GM12878 (cell line): ENCODE results near the gene ABI2. TPM values are rescaled to one million over a fixed set of nuclear protein-coding genes. Genes with fewer than 3 reads are reported as not detected.

ENCODE experiments used
- ATAC-seq: fragments of 200-7000 bp; cut with Tn5 transposase; 3 replicates; pipeline ENCODE4 v1.9.1; 2020; ENCODE audit warnings: mild to moderate bottlenecking, moderate library complexity
- BruUV-seq: library from RNA; stranded (reverse); fragments of 400-500 nt; replicated peaks from 2 replicates; lab custom pipeline; 2021; lab: Mats Ljungman, UMichigan
- CTCF ChIA-PET: fragments of 300-600 bp; sonication (Branson Sonifier 250); formaldehyde crosslinking; extraction: SDS; loops from one replicate; lab custom pipeline; 2021; ENCODE audit warnings: inconsistent platforms; lab: Yijun Ruan, JAX
- POLR2A ChIA-PET: fragments of 350-600 bp; formaldehyde crosslinking; extraction: SDS; loops from one replicate; lab custom pipeline; 2021; ENCODE audit warnings: inconsistent platforms; lab: Charles Lee
- RAD21 ChIA-PET: fragments of 300-600 bp; sonication (Branson Sonifier 250); formaldehyde crosslinking; loops from one replicate; lab custom pipeline; 2023; ENCODE audit warnings: antibody characterized with exemption; ENCODE audit not compliant: unreplicated experiment; lab: Charles Lee
- SMC1A ChIA-PET: fragments of 300-600 bp; sonication (Branson Sonifier 250); formaldehyde crosslinking; loops from one replicate; lab custom pipeline; 2023; ENCODE audit not compliant: unreplicated experiment, uncharacterized antibody; lab: Charles Lee
- DNase-seq: peaks from one replicate; pipeline ENCODE4 v3.0.0-alpha.2; 2011; ENCODE audit warnings: low read depth, low spot score
- FAIRE-seq: peaks from 3 replicates; lab custom pipeline; 2011; peaks lifted over from hg19 to GRCh38; lab: Jason Lieb, UNC
- H2AFZ ChIP-seq: 2 replicates; pipeline ENCODE4 v1.6.0; 2011; ENCODE audit warnings: low read depth, low read length, control low read depth; ENCODE audit not compliant: control insufficient read depth
- H3K27ac ChIP-seq: 2 replicates; pipeline ENCODE4 v1.5.1; 2011; ENCODE audit warnings: control low read depth; ENCODE audit not compliant: control insufficient read depth, insufficient read depth
- H3K27me3 ChIP-seq, 2 experiments: replicated peaks in 1 of 2; 2 replicates each; pipeline versions ENCODE4 v1.6.0 to v1.6.1; 2011; ENCODE audit warnings: low read length in 1 of 2; ENCODE audit not compliant: control insufficient read depth in 2 of 2, insufficient read depth in 2 of 2
- H3K36me3 ChIP-seq, 2 experiments: 2 replicates each; pipeline ENCODE4 v1.5.1; 2011; ENCODE audit warnings: low read length in 1 of 2; ENCODE audit not compliant: control insufficient read depth in 2 of 2, insufficient read depth in 2 of 2
- H3K4me1 ChIP-seq: 2 replicates; pipeline ENCODE4 v1.6.1; 2011; ENCODE audit warnings: mild to moderate bottlenecking, low read length, moderate library complexity, mixed read lengths; ENCODE audit not compliant: control insufficient read depth, insufficient read depth
- H3K4me2 ChIP-seq: 2 replicates; pipeline ENCODE4 v1.6.0; 2011; ENCODE audit warnings: control low read depth; ENCODE audit not compliant: control insufficient read depth, insufficient read depth
- H3K4me3 ChIP-seq: fragments of 200-600 bp; sonication (generic); 2 replicates; pipeline ENCODE4 v1.5.1; 2016
- H3K79me2 ChIP-seq: 2 replicates; pipeline ENCODE4 v1.6.0; 2011; ENCODE audit warnings: low read length; ENCODE audit not compliant: control insufficient read depth, insufficient read depth
- H3K9ac ChIP-seq: 2 replicates; pipeline ENCODE4 v1.8.0; 2011; ENCODE audit warnings: low read length, control low read depth, mixed read lengths; ENCODE audit not compliant: control insufficient read depth, insufficient read depth
- H3K9me3 ChIP-seq: replicated peaks from 3 replicates; pipeline ENCODE4 v1.5.1; 2011; ENCODE audit warnings: mild to moderate bottlenecking, low read length; ENCODE audit not compliant: control insufficient read depth, insufficient read depth
- H4K20me1 ChIP-seq: 2 replicates; pipeline ENCODE4 v1.6.0; 2011; ENCODE audit not compliant: control insufficient read depth, insufficient read depth
- E4F1 ChIP-seq: fragments of 450-650 bp; IDR thresholded peaks from 2 replicates; pipeline ENCODE4 v1.6.1; 2018; ENCODE audit warnings: borderline replicate concordance, mild to moderate bottlenecking; ENCODE audit not compliant: partially characterized antibody
- EZH2 ChIP-seq: IDR thresholded peaks from 2 replicates; pipeline ENCODE4 v1.6.1; 2012; ENCODE audit warnings: low read depth, mild to moderate bottlenecking, control low read depth, inconsistent platforms, low read length, borderline replicate concordance; ENCODE audit not compliant: control insufficient read depth
- GATAD2B ChIP-seq: fragments of 450-650 bp; conservative IDR thresholded peaks from 2 replicates; pipeline ENCODE4 v1.6.1; 2017; ENCODE audit warnings: low read depth, mild to moderate bottlenecking, moderate library complexity
- MTA2 ChIP-seq: fragments of 450-650 bp; IDR thresholded peaks from 2 replicates; pipeline ENCODE4 v1.6.1; 2016; ENCODE audit warnings: low read depth, mild to moderate bottlenecking, moderate library complexity
- RUNX3 ChIP-seq: IDR thresholded peaks from 2 replicates; pipeline ENCODE4 v1.6.1; 2012; ENCODE audit warnings: low read length, inconsistent platforms
- SUZ12 ChIP-seq: fragments of 200-600 bp; sonication (generic); IDR thresholded peaks from one replicate; pipeline ENCODE4 v1.6.1; 2018; ENCODE audit warnings: antibody characterized with exemption, mild to moderate bottlenecking; ENCODE audit not compliant: unreplicated experiment
- TAF1 ChIP-seq: IDR thresholded peaks from 2 replicates; pipeline ENCODE4 v1.6.1; 2011; ENCODE audit warnings: mild to moderate bottlenecking, low read depth, low read length, borderline replicate concordance
- ZNF274 ChIP-seq: IDR thresholded peaks from one replicate; pipeline ENCODE4 v1.8.0; 2011; ENCODE audit not compliant: insufficient read length, insufficient read depth
- WGBS: methylation state at CpG from one replicate; pipeline ENCODE4 v1.1.6; 2016; ENCODE audit warnings: low lambda C conversion rate; ENCODE audit not compliant: insufficient replicate concordance, insufficient coverage; ENCODE audit errors: missing lambda C conversion rate; 5-methylcytosine and 5-hydroxymethylcytosine counted together
- in situ Hi-C: fragments of 300-500 bp; cut with MboI; formaldehyde crosslinking; loops from 9 replicates; pipeline ENCODE4 v1.14.3; 2018; ENCODE audit warnings: mixed read lengths
- intact Hi-C: fragments of 100-400 bp; cut with micrococcal nuclease; formaldehyde crosslinking; loops from one replicate; pipeline ENCODE4 v1.14.2; 2022; ENCODE audit not compliant: unreplicated experiment
- polyA plus RNA-seq, 11 experiments: library from polyadenylated mRNA; depleted of rRNA in 4 of 11; unstranded in 6 of 11; stranded (reverse) in 5 of 11; fragments of >200 nt; fragmentation: Nextera tagmentation in 4 of 11; fragmentation: Illumina TruSeq in 1 of 11; extraction: Ambion mirVana in 4 of 11; extraction: Trizol in 1 of 11; gene quantifications; 1 replicate in 1 of 11; 2 replicates in 10 of 11; pipeline versions ENCODE4 v1.2.1 to v1.2.3, GENCODE V29; 2011 to 2016; ENCODE audit warnings: inconsistent platforms in 2 of 11, missing spikeins in 2 of 11, low read depth in 1 of 11
- total RNA-seq, 4 experiments: library from RNA; depleted of rRNA in 3 of 4; stranded (reverse); fragments of >200 nt in 3 of 4; fragmentation: Illumina TruSeq in 1 of 4; extraction: Trizol in 1 of 4; gene quantifications; 2 replicates each; pipeline versions ENCODE4 v1.2.1 to v1.2.3, GENCODE V29; 2013 to 2021

Gene ABI2
- total and polyA plus RNA-seq, 10 of the 15 experiments (the other 5 are each of a cell fraction or from before 2014, with no cell fraction given) = 8.9 to 44.5 (median 30.3) TPM

DNA sequence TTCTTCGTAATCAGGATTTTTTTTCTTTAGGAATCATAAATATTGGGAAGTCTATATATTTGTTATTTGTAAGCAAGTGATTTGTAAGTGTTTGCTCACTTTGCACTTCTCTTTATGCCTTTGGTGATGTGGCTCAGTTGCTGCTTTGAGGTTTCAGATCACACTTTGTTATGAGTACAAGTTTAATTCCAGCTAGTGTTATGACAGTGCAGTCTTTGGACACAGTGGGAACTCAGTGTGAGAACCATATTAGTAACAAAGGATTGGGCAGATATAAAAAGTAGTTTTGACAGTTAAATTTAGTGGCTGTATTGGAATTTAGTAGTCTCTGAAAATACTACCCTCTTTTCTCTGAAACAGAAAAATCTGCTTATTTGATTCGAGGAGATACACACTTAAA is 67.7 kb downstream of the ABI2 start:
- 97% methylated on average over 2 of the region's 2 CpGs for WGBS
- ATAC-seq (no peak), FAIRE-seq (no peak), DNase-seq (no peak)
- Histone ChIP-seq H2AFZ (no peak overlapping the region), H3K79me2 (no peaks in the 10 kb centered on the region), H3K4me2 (no peak overlapping the region), H3K27ac (no peak overlapping the region), H3K27me3 (no peaks in the 10 kb centered on the region), H3K9ac (no peak overlapping the region), H3K9me3 (no peaks in the 10 kb centered on the region; the same call in 2 of the 3 replicates), H3K36me3 (peaks cover 2 to 6% of the 10 kb centered on the region in 2 experiments; a peak in 3 of 4 replicates), H3K4me1 (no peaks in the 10 kb centered on the region), H4K20me1 (no peaks in the 10 kb centered on the region), H3K4me3 (no peak overlapping the region)
- ChIA-PET RAD21 (interaction anchor here (0.8 kb wide), 1 partner anchor 67 kb away, joined by 3 read pairs; no protein-coding TSS in a partner anchor), SMC1A (no interaction called here), CTCF (no interaction called here), POLR2A (no interaction called here)
- in situ Hi-C loops (no loop called here), intact Hi-C loops (no loop called here)
- no TSS peak for BruUV-seq
- TF ChIP-seq GATAD2B (no peak), TAF1 (no peak), SUZ12 (no peak), RUNX3 (no peak), EZH2 (no peak), E4F1 (no peak), MTA2 (no peak), ZNF274 (no peak)
